NCI-H2107 treated with DMSO at 0.1 percent for 48 hours (cell line): Measurements from ENCODE around the gene TMEM108.
A peak's percentile ranks its signal among the peaks of the same experiment; 100 is the strongest.

Source experiments
- DNase-seq: peaks from one replicate; lab custom pipeline; 2025; ENCODE audit not compliant: unreplicated experiment; lab: John Stamatoyannopoulos, UW

The TMEM108 gene

DNA sequence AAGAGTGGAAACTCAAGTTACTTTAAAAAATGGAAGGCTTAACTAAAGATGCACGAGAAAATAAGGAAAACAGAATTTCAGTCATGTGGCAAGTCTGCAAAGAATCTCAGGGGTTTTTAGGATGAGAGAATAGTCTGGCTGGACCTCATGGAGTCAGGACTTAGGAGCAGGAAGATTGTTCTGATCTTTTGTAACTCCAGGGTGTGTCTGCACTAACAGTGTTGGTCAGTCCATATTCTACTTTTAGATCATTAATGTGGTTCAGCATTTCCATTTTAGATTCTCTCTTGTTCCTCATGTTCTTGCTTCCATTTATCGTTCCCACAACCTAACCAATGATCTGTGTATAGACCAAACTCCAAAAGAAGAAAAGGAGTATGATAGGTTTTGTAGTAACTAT lies 15.3 kb downstream of the TMEM108 start:
- DNase-seq, result no peak

DNA sequence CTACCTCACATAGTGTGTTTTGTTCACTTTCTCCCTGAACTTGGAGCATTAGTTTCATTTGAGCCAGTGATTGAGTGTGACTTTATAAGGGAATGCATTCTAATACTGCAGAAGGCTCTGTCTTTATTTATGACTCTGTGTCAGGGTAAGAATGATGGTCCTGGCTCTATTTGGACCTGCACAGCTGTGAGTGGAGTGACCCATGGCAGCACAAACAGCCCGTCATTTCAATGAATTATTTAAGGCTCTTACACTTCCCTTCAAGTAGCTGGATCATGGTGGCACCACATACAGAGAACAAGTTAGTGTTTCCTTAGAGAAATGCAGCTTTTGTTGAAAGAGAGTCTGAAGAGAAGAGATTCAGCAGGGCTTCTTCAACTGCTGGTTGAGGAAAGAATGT lies 16.4 kb downstream of the TMEM108 start:
- DNase-seq, result no peak

DNA sequence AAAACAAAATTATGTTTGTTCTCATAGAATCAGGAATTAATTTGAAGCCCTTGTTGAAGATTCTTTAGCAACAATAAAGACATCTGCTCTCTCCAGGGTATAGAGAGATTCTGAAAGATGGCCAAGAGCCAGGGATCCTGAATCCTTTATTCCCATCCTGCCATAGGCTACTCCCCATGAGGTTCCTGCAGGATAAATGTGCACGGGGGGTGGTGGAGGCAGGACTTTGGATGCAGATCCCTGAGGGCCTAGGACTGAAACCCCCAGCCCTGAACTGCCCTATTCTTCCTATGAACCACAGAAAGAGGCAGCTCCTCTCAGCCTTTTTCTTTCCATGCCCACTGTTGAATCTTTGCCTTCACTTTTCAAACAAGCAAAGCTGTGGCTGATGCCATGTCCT lies 17.1 kb downstream of the TMEM108 start:
- DNase-seq, result no peak

DNA sequence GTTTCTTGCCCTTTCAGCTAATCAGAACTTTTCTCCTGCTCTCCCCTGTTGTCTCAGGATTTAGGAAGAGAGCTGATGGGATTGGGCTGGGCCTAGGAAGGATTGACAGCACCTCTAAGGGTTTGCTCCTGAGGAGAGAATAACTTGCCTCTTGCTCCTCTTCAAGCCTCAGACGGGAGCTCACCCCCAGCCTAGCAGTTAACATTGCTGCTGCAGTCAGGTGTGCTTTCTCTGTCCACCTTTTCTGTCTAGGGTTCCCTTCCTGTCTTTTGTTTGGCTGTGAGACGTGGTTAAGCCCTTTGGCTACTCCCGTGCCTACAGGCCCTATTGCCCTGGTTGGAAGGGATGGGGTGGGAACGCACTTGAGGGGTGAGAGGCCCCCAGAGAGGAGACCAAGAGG lies 20.1 kb downstream of the TMEM108 start:
- DNase-seq, result peak; percentile 18

DNA sequence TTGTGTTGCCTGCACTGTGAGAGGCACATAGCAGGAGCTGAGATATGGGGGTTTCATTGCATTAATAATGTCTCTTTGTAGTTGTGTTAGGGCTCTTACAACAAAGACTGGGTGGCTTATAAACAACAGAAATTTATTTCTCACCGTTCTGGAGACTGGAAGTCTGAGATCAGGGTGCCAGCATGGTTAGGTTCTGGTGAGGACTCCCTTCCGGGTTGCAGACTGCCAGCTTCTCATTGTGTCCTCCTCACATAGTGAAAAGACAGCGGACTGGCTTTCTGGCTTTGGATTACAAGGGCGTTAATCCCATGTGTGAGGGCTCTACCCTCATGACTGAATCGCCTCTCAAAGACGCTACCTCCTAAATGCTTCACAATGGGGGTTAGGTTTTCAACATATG lies 20.6 kb downstream of the TMEM108 start:
- DNase-seq, result no peak

DNA sequence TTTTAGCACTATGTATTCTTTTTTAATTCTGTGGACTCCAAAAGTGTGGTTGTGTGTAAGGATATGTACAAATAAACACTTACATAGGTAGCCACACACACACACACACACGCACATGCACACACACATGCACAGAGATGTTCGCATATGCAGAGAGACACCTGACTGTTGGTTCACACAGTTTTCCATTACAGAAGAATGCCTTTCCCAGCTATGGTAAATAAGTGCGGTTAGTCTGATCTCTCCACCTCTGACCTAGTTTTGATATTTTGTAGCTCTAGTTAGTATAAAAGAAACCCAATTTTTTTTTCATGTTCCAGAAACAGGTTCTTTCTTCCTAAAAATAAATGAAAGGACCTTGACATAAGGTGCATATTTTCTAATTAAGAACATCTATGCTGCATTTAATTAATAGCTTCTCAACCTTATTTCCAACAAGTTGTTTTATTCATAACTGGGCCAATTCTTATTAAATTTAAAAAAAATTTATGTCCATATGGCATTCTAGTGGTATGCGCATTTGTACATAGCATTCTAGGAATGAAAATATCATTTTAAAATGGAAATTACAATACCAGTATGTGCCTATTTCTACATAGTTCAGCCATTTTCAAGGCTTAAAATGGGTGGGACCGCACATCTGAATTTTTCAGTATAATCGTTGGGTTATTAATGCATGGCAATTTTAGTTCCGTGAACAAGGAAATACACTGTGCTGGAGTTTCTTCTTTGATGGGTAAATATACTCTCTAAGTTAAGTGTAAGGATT lies 27.2 kb downstream of the TMEM108 start:
- DNase-seq, result no peak

DNA sequence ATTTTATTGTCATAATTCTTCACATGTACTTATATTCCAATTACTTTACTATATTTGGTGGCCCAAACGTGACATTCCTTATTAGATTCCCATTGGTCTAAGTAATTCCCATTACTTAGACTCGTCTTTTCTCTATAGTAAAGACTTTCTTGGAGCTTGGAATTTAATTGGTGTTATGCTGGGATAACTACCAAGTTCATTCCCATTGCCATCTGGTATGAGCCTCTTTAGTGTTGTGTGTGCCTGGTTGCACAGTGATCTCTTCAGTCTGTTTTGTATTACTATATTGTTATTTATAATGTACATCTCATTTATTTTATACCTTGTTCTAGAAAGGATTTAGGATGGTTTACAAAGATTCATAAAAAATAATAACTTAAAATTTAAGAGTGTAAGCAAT lies 27.8 kb downstream of the TMEM108 start:
- no peak for DNase-seq

DNA sequence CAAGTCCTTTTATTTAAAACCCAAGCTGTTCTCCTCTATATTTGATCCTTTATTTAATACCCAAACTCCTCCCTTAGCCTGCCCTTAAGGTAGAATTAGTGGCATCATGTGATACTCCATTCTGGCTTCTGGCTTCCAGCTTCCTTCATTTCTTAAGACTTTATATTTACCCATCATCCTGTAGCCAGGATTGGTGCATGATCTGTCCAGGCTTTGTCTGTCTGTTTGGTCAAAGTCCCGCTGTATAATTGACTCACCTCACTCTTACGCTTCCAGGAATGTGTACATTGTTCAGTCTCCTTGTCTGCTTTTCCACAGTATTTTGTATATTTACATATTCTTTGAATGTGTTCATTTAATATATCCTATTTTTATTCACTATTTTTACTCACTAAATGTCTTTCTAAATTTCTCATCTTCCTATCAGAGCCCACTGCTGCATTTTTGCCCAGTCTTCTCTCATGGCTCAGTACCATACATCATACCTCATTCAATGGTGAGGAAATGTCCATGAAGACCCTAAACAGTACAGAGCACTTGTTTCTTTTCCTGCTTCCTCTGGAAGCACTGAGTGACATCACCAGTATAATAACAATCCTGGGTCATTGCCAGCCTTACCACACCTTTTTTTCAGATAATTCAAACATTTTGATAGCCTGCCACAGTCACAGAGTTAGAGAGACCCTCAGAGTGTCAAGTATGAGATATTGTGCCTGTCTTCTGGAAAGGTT lies 31.5 kb downstream of the TMEM108 start:
- no peak for DNase-seq

DNA sequence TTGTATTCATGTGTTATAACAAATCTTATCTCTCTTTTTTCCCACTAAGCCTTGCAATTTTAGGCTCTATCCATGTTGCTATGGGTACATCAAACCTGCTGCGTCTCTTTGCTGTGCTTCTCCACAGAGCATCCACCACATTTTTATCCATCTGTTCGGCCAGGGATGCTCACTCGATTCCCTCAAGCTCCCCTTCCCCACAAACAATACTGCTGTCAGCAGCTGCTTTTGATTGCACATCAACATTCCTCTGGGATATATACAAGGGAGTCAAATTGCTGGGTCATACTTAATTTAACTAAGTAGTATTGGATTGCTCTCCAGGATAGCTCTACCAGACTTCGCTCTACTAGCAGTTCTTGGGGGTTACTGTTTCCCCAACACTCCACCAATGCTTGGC lies 36.8 kb downstream of the TMEM108 start:
- no peak for DNase-seq

DNA sequence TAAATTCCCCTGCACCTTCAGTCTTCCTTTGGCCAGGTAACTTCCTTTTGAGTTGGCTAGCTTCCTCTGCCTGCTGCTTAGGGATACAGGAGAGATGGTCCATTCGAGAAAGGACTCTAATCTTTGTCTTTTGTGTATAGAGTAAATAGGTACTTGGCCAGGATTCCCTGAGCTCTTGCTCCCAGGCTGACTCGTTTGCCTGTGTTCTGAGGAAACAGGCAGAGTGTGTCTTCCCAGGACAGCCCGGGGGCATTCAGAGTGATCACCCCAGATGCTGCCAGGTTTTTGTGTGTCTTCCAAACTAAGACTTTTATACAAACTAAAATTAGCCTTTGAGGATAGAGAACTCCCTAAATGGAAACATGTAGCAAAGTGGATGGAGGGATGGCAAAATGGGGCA lies 39.5 kb downstream of the TMEM108 start:
- no peak for DNase-seq

DNA sequence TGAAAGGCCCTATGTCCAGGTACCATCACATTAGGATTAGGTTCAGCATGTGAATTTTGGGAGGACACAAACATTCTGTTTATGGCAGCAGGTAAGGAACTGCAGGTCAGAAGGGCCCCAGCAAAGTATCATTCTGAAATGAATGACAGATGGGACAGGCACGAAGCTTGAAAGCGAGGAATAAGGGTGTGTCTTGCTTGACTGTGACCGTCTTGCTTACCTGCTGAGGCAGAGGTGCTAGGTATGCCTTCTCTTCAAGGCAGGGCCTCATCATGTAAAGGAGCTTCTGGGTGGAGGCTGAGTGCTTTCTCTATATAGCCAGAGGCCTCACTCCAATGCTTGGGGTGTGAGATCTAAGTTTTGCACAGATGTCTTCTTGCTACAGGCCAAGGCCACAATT lies 41.4 kb downstream of the TMEM108 start:
- DNase-seq, result no peak

DNA sequence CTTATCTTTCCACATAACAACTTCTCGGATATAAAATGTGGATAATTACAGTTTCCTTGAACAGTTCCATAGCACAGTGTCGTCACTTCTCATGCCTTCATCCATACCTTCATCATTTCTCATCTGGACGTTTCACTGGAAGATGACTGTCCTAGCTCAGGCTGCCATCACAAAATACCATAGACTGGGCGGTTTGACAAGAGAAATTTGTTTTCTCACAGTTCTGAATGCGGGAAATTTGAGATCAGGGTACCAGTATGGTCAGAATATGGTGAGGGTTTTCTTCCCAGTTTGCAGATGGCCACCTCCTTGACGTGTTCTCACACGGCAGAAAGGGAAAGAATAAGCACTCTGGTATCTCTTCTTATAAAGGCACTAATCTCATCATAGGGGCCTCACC lies 42.8 kb downstream of the TMEM108 start:
- no peak for DNase-seq

DNA sequence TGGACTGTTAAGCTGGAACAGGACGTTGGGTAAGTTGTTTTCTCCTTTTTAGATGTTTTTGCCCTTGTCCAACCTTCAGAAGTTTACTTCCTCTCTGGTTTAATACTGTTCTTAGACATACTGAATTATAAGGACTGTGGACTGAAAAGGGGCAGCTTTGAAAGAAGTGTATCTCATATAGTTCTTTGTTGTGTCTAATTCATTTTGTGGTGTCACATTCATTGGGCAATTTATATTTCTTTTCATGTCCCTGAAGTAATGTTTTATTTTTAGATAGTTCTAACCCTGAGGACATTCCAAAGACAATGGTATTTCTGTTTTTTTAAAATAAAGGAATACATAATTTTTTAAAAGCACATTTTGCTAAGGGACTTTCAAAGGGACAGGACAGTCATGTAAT lies 45.2 kb downstream of the TMEM108 start:
- no peak for DNase-seq

DNA sequence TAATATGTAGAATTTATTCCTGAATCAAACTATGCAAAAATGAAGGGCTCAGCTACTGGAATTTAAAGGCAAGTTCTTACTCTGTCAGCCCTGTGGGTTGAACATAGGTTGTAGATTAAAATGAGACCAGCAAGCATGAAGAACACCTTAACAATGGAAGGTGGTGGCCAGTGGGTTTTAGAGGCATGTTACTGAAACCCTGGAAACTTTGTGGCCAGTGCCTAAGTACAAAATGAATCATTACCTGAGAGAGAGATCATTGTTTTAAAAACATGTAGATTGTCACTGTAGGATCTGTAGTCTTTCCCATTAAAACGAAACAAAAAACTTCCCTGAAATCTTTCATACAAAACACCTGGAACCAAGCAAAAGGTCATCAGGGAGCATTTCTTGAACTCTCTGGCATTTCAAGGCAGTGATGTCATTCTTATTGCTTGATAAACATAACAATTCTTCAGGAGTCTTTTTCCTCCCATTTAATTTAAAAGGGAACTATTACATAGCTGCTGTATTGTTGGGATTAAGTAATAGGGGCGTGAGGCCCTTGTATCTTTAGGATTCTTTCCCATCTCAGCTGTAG lies 51.8 kb downstream of the TMEM108 start:
- no peak for DNase-seq

DNA sequence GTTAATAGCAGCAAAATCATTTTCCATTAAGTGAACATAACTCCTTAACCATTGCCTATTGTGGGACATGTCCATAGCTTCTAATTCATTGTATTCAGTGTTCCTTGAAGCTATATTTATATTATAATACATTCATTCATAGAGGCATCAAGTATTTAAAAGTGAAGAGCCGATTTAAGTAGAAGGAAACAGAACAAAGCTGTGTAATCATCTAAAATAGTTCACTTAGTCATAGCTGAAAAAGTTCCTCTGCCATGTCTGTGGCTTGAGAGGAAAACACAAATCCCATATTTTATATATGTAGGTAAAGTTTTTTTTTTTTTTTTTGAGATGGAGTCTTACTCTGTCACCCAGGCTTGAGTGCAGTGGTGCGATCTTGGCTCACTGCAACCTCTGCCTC lies 54.5 kb downstream of the TMEM108 start:
- no peak for DNase-seq

DNA sequence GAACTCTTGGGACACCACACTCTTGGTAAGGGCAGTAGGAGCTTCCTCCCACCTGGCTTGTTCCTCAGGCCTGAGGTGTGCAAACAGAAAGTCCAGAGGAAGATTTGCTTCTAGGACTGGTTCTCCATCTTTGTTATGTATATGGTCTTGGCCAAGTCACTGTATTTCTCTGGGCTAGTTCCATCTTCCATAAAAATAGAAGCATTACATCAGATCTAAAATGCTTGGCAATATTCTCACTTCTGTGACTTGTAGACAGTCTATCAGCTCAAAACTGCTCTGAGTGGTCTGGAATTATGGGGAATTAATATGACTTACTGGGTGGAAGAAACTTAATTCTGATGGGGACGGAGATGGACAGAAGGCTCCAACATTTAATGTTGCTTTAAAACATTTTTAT lies 55.2 kb downstream of the TMEM108 start:
- no peak for DNase-seq

DNA sequence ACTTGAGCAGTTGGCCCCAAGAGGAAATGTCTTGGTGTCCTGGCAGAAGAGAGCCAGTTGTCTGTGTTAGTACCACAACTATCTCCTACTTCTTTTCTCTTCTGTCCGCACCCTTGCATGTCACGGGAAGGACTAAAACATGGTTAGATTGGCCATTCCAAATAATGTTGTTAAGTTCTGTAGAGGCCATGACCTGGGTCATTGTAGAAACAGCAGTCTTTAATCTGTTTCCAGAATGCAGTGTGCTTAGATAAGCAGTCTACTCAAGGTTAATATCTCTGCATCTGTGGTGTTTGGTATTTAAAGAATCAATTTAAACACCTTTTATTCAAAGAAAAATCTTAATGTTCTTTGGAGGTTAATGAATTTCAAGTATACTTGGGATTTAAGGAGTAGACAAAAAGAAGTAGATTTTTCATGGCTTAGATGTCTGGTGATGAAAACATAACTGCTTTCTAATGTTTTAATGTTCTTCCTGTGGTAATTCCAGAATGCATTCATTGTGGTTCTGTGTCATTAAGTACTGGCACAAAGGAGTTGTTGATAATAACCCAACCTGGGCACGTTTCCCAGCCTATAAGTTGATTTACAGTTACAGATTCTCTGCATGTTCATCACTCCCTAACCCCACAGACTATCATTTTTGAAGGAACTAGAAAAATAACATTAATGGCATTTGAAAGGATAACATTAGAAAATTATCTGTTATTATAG lies 58.9 kb downstream of the TMEM108 start:
- peak; percentile 95 for DNase-seq

DNA sequence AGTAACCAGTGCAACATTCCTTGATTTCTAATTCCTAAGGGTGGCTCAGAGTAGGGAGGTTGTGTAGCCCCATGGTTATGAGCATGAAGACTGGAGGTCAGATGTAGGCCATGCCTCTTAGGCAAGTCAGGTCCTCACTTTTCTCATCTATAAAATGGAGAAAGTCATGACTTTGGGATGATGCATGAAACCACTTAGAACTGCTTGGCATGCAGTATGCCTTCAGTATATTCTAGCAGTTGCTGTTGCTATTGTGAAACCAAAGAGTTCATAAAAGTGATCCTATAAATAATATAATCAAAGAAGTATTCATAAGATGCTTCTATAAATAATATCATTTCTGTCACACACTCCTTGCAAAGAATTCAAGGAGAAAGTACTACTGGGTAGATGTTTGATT lies 65.5 kb downstream of the TMEM108 start:
- DNase-seq, result no peak

DNA sequence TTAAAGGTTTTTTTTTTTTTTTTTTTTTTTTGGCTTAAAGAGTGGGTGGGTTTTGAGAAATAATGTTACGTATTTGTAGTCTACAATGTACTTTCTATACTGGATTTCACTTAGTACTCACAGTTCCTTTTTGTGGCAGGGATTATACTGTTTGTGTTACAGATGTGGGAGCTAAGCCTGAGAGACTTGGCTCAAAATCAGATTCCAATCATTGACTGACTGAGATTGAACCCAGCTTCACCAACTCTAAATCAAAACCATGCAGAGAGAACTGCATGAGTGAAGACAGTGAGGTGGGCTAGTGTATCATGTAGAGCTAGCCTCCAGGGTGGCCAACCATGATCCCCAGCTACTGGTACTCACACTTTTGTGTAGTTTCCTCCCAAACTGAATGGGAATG lies 68.0 kb downstream of the TMEM108 start:
- no peak for DNase-seq

DNA sequence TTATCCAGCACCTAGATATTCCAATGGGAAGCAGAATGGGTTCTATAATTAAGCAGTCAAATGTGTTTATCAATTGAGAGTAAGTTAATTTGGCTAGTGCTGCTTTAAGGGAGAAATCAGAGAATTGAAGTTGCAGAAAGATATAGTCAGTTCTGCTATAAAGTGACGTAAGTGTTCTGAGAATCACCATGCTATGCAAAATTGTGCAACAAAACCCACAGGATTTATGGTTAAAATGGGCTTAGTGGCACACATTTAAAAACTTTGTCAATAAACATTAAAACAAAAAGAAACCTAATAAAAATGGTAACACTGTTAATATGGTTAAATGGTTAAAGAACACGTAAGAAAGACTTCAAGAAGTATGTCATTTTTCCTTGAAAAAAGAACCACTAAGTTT lies 74.5 kb downstream of the TMEM108 start:
- DNase-seq, result no peak

DNA sequence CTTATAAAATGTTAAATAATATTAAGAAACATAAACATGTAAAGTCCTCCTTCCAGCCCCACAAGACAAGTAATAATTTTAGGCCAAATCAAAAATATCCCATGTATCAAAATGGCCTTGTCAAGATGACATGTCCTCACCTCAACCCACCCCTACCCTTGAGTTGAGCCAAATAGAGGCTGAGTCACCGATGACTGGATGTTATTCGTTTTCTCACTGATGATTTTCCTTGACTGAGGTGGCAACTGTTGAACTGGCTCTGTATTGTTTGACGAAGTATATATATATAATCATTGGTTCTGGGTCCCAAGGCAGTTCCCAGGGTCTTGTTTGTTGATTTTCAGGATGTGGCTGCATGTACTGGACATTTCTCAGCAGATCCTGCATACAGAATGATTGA lies 75.3 kb downstream of the TMEM108 start:
- no peak for DNase-seq
